SK-N-MC (cell line): Measurements from ENCODE around the gene SNN.

ENCODE experiments used
- DNase-seq: peaks from one replicate; pipeline ENCODE4 v3.0.0-alpha.2; 2011; ENCODE audit warnings: low read depth, low spot score
- H3K27ac ChIP-seq: fragments of 200-600 bp; sonication (generic); 2 replicates; pipeline ENCODE4 v1.5.1; 2016; ENCODE audit warnings: mixed run types
- H3K36me3 ChIP-seq: fragments of 200-600 bp; sonication (generic); 2 replicates; pipeline ENCODE4 v1.6.1; 2017; ENCODE audit warnings: antibody characterized with exemption, low read length, mixed read lengths; ENCODE audit not compliant: insufficient read depth
- H3K4me3 ChIP-seq: fragments of 200-600 bp; sonication (generic); 2 replicates; pipeline ENCODE4 v1.5.1; 2016
- H3K9ac ChIP-seq: fragments of 200-600 bp; sonication (generic); 2 replicates; pipeline ENCODE4 v1.8.0; 2017; ENCODE audit warnings: mixed run types, mixed read lengths; ENCODE audit not compliant: insufficient read length
- H3K9me3 ChIP-seq: fragments of 200-600 bp; sonication (generic); 2 replicates; pipeline ENCODE4 v1.6.1; 2017; ENCODE audit warnings: low read depth, mild to moderate bottlenecking, antibody characterized with exemption, low read length, moderate library complexity, mixed read lengths
- EZH2 ChIP-seq: fragments of 200-600 bp; sonication (generic); IDR thresholded peaks from one replicate; pipeline ENCODE4 v1.6.1; 2017; ENCODE audit warnings: antibody characterized with exemption
- FOXP2 ChIP-seq: optimal IDR thresholded peaks from 2 replicates; pipeline ENCODE3; 2011; ENCODE audit warnings: mild to moderate bottlenecking, moderate library complexity; ENCODE audit not compliant: insufficient read depth; ENCODE audit errors: extremely low read length, control extremely low read depth
- POLR2AphosphoS5 ChIP-seq: IDR thresholded peaks from 2 replicates; pipeline ENCODE4 v1.6.1; 2012; ENCODE audit warnings: mild to moderate bottlenecking, low read depth, low read length, borderline replicate concordance

SNN gene

GRCh38 chr16:11719762-11720161 is 51.5 kb downstream of the SNN start:
- Histone ChIP-seq H3K9me3 (no peaks in the 10 kb centered on the region), H3K9ac (no peak overlapping the region), H3K27ac (no peak overlapping the region), H3K4me3 (no peak overlapping the region), H3K36me3 (peaks cover 19% of the 10 kb centered on the region)
- DNase-seq = no peak
- TF ChIP-seq FOXP2 = no peak
- no peak for TF ChIP-seq EZH2
- no peak for TF ChIP-seq POLR2AphosphoS5

- TF ChIP-seq EZH2 = no peak
- no peak for TF ChIP-seq POLR2AphosphoS5
- TF ChIP-seq FOXP2 = no peak
These were observed 53.7 kb downstream of the SNN start for GRCh38 chr16:11721781-11722467.

GRCh38 chr16:11722468-11722808 is 54.2 kb downstream of the SNN start:
- TF ChIP-seq POLR2AphosphoS5 (no peak), FOXP2 (no peak), EZH2 (no peak)
- no peaks in the 10 kb centered on the region for H3K9me3 ChIP-seq
- H3K9ac ChIP-seq = no peak overlapping the region
- peaks cover 27% of the 10 kb centered on the region for H3K36me3 ChIP-seq
- H3K27ac ChIP-seq = no peak overlapping the region
- H3K4me3 ChIP-seq = no peak overlapping the region
- no peak for DNase-seq

More at GRCh38 chr16:11721781-11722467, 53.7 kb downstream of the SNN start:
- H3K27ac ChIP-seq = no peak overlapping the region
- H3K4me3 ChIP-seq = no peak overlapping the region
- no peak overlapping the region for H3K9ac ChIP-seq
- peaks cover 27% of the 10 kb centered on the region for H3K36me3 ChIP-seq
- no peak for DNase-seq
- no peaks in the 10 kb centered on the region for H3K9me3 ChIP-seq

- no peak overlapping the region for H3K4me3 ChIP-seq
These were observed 57.2 kb downstream of the SNN start for GRCh38 chr16:11725457-11725856.

GRCh38 chr16:11726008-11726407 is 57.8 kb downstream of the SNN start:
- TF ChIP-seq EZH2 (no peak), POLR2AphosphoS5 (no peak), FOXP2 (no peak)
- H3K27ac ChIP-seq = no peak overlapping the region
- DNase-seq = no peak
- H3K9ac ChIP-seq = no peak overlapping the region
- no peak overlapping the region for H3K4me3 ChIP-seq
- H3K36me3 ChIP-seq = peaks cover 22% of the 10 kb centered on the region
- H3K9me3 ChIP-seq = no peaks in the 10 kb centered on the region

More at GRCh38 chr16:11725457-11725856, 57.2 kb downstream of the SNN start:
- TF ChIP-seq FOXP2 (no peak), POLR2AphosphoS5 (no peak), EZH2 (no peak)
- DNase-seq = no peak
- H3K27ac ChIP-seq = no peak overlapping the region
- H3K9me3 ChIP-seq = no peaks in the 10 kb centered on the region
- H3K36me3 ChIP-seq = peaks cover 24% of the 10 kb centered on the region
- no peak overlapping the region for H3K9ac ChIP-seq

GRCh38 chr16:11727796-11728543 is 59.7 kb downstream of the SNN start:
- no peak for DNase-seq
- no peak for TF ChIP-seq FOXP2
- H3K36me3 ChIP-seq = peaks cover 35% of the 10 kb centered on the region
- H3K27ac ChIP-seq = peak overlapping the region; percentile 48; the same call in 1 of the 2 replicates
- H3K4me3 ChIP-seq = no peak overlapping the region
- H3K9ac ChIP-seq = no peak overlapping the region
- H3K9me3 ChIP-seq = no peaks in the 10 kb centered on the region
